ENCODE results near the gene FBXO30. TPM values are rescaled to one million over a fixed set of nuclear protein-coding genes. Genes with fewer than 3 reads are reported as not detected.

Gene FBXO30
- total RNA-seq, 1 experiment from 2014 or later = 3.6 TPM

DNA sequence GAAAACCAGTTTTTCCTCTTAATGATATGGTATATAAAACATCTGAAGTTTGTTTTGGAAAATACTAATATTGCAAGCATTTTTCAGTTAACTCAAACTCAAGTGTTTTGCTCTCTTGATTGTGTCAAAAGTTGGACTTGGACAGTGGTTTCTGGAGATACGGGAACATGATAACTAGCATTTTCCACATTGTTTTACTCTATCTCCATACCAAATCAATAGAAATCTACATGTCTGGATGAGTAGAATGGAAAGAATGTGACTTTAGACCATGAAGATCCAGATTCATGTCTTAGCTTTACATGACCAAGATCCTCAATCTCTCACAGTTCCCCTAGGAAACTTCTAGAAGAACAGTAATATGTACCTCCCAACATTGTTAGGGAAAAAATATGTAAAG lies 22.2 kb upstream of the FBXO30 start:
- no peaks in the 10 kb centered on the region for H3K9me3 Mint-ChIP-seq (ENCODE audit: low read depth, unreplicated experiment)
- no peak overlapping the region for H3K4me3 Mint-ChIP-seq (ENCODE audit: low read depth, unreplicated experiment)
- intact Hi-C loops (cut with micrococcal nuclease; ENCODE audit: unreplicated experiment) = no loop called here
- H3K27me3 Mint-ChIP-seq (ENCODE audit: unreplicated experiment) = no peaks in the 10 kb centered on the region
- BruUV-seq (replicated peaks) = no TSS peak
- H3K36me3 Mint-ChIP-seq (ENCODE audit: insufficient read depth, unreplicated experiment) = no peaks in the 10 kb centered on the region
- H3K27ac Mint-ChIP-seq (ENCODE audit: unreplicated experiment) = no peak overlapping the region
- no peaks in the 10 kb centered on the region for H3K4me1 Mint-ChIP-seq (ENCODE audit: low read depth, unreplicated experiment)
- TF ChIP-seq CTCF (IDR thresholded peaks at IDR 0.05; ENCODE audit: unreplicated experiment) = no peak
- CTCF ChIA-PET = no interaction called here
- DNase-seq = no peak

DNA sequence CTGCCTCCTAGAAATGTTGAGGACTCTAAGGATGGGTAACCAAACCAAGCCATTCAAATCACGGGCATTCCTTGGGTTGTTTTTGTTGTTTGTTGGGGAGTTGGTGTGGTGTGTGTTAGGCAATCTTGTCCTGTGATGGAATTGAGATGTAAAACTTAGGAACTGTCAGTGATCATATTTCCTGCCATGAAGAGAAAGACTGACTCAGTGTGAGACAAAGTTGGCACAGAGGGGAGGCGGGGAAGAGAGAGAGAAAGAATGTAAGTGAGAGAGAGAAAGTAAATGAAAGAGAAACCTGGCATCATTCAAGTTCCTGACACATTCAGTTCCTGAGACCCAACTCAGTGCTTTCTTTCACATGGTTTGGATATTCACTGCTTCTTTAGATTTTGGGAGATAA lies 21.6 kb upstream of the FBXO30 start:
- H3K9me3 Mint-ChIP-seq (ENCODE audit: low read depth, unreplicated experiment) = no peaks in the 10 kb centered on the region
- intact Hi-C loops (cut with micrococcal nuclease; ENCODE audit: unreplicated experiment) = no loop called here
- TF ChIP-seq CTCF (IDR thresholded peaks at IDR 0.05; ENCODE audit: unreplicated experiment) = no peak
- BruUV-seq (replicated peaks) = no TSS peak
- no peak overlapping the region for H3K4me3 Mint-ChIP-seq (ENCODE audit: low read depth, unreplicated experiment)
- no peak overlapping the region for H3K27ac Mint-ChIP-seq (ENCODE audit: unreplicated experiment)
- H3K36me3 Mint-ChIP-seq (ENCODE audit: insufficient read depth, unreplicated experiment) = no peaks in the 10 kb centered on the region
- no peaks in the 10 kb centered on the region for H3K4me1 Mint-ChIP-seq (ENCODE audit: low read depth, unreplicated experiment)
- CTCF ChIA-PET = no interaction called here
- DNase-seq = no peak
- no peaks in the 10 kb centered on the region for H3K27me3 Mint-ChIP-seq (ENCODE audit: unreplicated experiment)

DNA sequence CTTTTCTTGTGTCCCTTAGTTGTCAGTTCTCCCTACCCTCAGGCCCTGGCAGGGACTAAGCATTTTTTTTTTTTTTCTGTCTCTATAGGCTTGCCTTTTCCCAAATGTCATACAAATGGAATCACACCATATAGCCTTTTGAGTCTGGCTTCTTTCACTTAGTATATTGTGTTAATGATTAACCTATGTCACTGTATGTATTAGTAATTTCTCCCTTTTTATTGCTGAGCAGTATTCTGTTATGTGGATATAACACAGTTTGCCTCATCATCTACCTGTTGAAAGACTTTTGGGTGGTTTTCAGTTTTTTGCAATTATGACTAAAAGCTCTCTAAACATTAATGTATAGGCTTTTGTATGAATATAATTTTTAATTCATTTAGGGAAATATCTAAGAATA lies 16.0 kb upstream of the FBXO30 start:
- Mint-ChIP-seq H3K4me1 (ENCODE audit: low read depth, unreplicated experiment) (no peaks in the 10 kb centered on the region), H3K9me3 (ENCODE audit: low read depth, unreplicated experiment) (no peaks in the 10 kb centered on the region), H3K27ac (ENCODE audit: unreplicated experiment) (no peak overlapping the region), H3K36me3 (ENCODE audit: insufficient read depth, unreplicated experiment) (no peaks in the 10 kb centered on the region), H3K4me3 (ENCODE audit: low read depth, unreplicated experiment) (no peak overlapping the region), H3K27me3 (ENCODE audit: unreplicated experiment) (no peaks in the 10 kb centered on the region)
- TF ChIP-seq CTCF (IDR thresholded peaks at IDR 0.05; ENCODE audit: unreplicated experiment) = no peak
- DNase-seq = no peak
- CTCF ChIA-PET = no interaction called here
- intact Hi-C loops (cut with micrococcal nuclease; ENCODE audit: unreplicated experiment) = no loop called here
- no TSS peak for BruUV-seq (replicated peaks)

DNA sequence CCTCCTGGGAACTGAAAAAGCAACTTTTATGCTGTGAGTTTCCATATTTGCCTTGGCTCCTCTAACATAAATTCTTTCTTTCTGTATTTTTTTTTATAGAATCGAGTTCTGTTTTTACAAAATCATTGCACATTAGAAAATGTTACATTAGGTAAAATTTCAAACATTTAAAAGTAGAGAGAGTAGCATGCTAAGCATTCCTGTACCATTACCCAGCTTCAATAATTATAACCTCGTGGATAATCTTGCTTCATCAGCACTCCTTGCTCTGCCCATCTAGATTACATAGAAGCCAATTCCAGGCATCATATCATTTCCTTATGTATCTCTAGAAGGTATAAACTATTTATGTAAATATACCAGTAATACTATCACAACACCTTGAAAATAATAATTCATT lies 15.4 kb upstream of the FBXO30 start:
- H3K9me3 Mint-ChIP-seq (ENCODE audit: low read depth, unreplicated experiment) = no peaks in the 10 kb centered on the region
- no peak overlapping the region for H3K27ac Mint-ChIP-seq (ENCODE audit: unreplicated experiment)
- no TSS peak for BruUV-seq (replicated peaks)
- intact Hi-C loops (cut with micrococcal nuclease; ENCODE audit: unreplicated experiment) = no loop called here
- H3K4me3 Mint-ChIP-seq (ENCODE audit: low read depth, unreplicated experiment) = no peak overlapping the region
- H3K36me3 Mint-ChIP-seq (ENCODE audit: insufficient read depth, unreplicated experiment) = no peaks in the 10 kb centered on the region
- no peaks in the 10 kb centered on the region for H3K4me1 Mint-ChIP-seq (ENCODE audit: low read depth, unreplicated experiment)
- DNase-seq = no peak
- no peaks in the 10 kb centered on the region for H3K27me3 Mint-ChIP-seq (ENCODE audit: unreplicated experiment)
- TF ChIP-seq CTCF (IDR thresholded peaks at IDR 0.05; ENCODE audit: unreplicated experiment) = no peak
- CTCF ChIA-PET = no interaction called here

- no peak for DNase-seq
- Mint-ChIP-seq H3K4me3 (ENCODE audit: low read depth, unreplicated experiment) (no peak overlapping the region), H3K36me3 (ENCODE audit: insufficient read depth, unreplicated experiment) (no peaks in the 10 kb centered on the region), H3K27me3 (ENCODE audit: unreplicated experiment) (no peaks in the 10 kb centered on the region), H3K9me3 (ENCODE audit: low read depth, unreplicated experiment) (no peaks in the 10 kb centered on the region), H3K4me1 (ENCODE audit: low read depth, unreplicated experiment) (no peaks in the 10 kb centered on the region), H3K27ac (ENCODE audit: unreplicated experiment) (no peak overlapping the region)
- intact Hi-C loops (cut with micrococcal nuclease; ENCODE audit: unreplicated experiment) = no loop called here
- TF ChIP-seq CTCF (IDR thresholded peaks at IDR 0.05; ENCODE audit: unreplicated experiment) = no peak
- CTCF ChIA-PET = no interaction called here
- BruUV-seq (replicated peaks) = no TSS peak
Measured at GRCh38 chr6:145829102-145829501, 14.5 kb upstream of the FBXO30 start.

Data from Calu3 (cell line).